Nephron progenitor cell (in vitro differentiated cells): ENCODE results near the gene INTS14.

Source experiments
- DNase-seq: peaks from one replicate; pipeline ENCODE4 v3.0.0; 2021
- H3K27ac Mint-ChIP-seq: 2 replicates; pipeline ENCODE4 v1.8.0; 2021; ENCODE audit warnings: mild to moderate bottlenecking, moderate library complexity, mixed read lengths
- H3K27me3 Mint-ChIP-seq: 2 replicates; pipeline ENCODE4 v1.8.0; 2021; ENCODE audit warnings: mild to moderate bottlenecking, low read depth, mixed read lengths; ENCODE audit not compliant: poor library complexity
- H3K36me3 Mint-ChIP-seq: 2 replicates; pipeline ENCODE4 v1.8.0; 2021; ENCODE audit warnings: low read depth, mixed read lengths
- H3K4me1 Mint-ChIP-seq: 2 replicates; pipeline ENCODE4 v1.8.0; 2021; ENCODE audit warnings: mixed read lengths
- H3K4me3 Mint-ChIP-seq: 2 replicates; pipeline ENCODE4 v1.8.0; 2021; ENCODE audit warnings: mild to moderate bottlenecking, moderate library complexity, mixed read lengths
- H3K9me3 Mint-ChIP-seq: 2 replicates; pipeline ENCODE4 v1.8.0; 2021; ENCODE audit warnings: mild to moderate bottlenecking, moderate library complexity, mixed read lengths
- CTCF ChIP-seq: fragments of 200-600 bp; sonication (generic); IDR thresholded peaks from 2 replicates; pipeline ENCODE4 v1.5.0; 2021; ENCODE audit warnings: antibody characterized with exemption

INTS14 gene

DNA sequence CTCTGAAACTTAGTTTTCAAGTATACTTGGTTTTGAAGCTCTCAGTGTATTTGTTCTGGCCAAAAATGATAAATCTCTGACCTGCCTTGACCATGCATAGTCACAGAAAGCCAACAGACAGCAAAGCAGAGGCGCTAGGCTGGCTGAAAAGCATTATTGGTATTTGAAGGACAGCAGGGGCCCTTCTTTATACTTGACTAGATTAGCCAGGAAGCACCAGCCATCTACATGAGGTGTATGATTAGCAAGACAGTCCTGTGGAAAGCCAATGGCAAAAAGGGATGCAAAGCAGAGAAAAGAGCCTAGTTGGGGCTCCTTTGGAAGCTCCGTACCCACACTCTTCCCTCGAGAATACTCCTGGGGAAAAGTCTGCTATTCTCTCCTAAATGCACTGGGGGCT lies 18.6 kb upstream of the INTS14 start:
- H3K36me3 Mint-ChIP-seq = peaks cover 6% of the 10 kb centered on the region
- H3K27ac Mint-ChIP-seq = no peak overlapping the region
- peaks cover 9% of the 10 kb centered on the region for H3K4me1 Mint-ChIP-seq
- no peaks in the 10 kb centered on the region for H3K27me3 Mint-ChIP-seq
- no peaks in the 10 kb centered on the region for H3K9me3 Mint-ChIP-seq
- DNase-seq = no peak
- no peak overlapping the region for H3K4me3 Mint-ChIP-seq
- no peak for TF ChIP-seq CTCF

GRCh38 chr15:65626856-65627255 lies 15.9 kb upstream of the INTS14 start:
- no peak for DNase-seq
- no peak overlapping the region for H3K27ac Mint-ChIP-seq
- H3K9me3 Mint-ChIP-seq = no peaks in the 10 kb centered on the region
- H3K4me1 Mint-ChIP-seq = peaks cover 10% of the 10 kb centered on the region
- H3K36me3 Mint-ChIP-seq = peaks cover 6% of the 10 kb centered on the region
- H3K27me3 Mint-ChIP-seq = no peaks in the 10 kb centered on the region
- TF ChIP-seq CTCF = no peak
- no peak overlapping the region for H3K4me3 Mint-ChIP-seq

GRCh38 chr15:65623103-65623502 lies 12.2 kb upstream of the INTS14 start:
- TF ChIP-seq CTCF = no peak
- no peak for DNase-seq
- Mint-ChIP-seq H3K4me3 (no peak overlapping the region), H3K27me3 (no peaks in the 10 kb centered on the region), H3K9me3 (no peaks in the 10 kb centered on the region), H3K36me3 (peaks cover 6% of the 10 kb centered on the region), H3K4me1 (peaks cover 15% of the 10 kb centered on the region), H3K27ac (no peak overlapping the region)

DNA sequence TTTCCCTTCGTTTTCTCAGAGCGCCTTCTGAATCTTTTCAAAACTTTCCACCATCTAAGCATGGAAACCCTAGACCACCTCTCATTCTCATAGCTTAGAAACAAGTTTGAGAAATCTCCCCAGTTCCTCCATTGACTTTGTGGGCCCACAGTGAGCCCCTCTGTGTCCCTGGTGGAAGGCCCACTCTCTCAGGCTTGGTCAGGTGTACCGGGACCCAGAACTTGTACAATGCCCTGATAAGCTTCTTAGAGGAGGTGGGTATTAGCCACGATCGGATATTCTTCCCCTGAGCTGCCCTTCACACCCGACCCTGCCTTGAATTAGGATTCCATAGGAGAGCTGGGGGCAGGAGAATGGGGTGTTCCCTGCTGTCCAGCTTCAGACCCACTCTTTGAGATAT lies 10.7 kb upstream of the INTS14 start, which contains the start of gene SLC24A1:
TSS of gene SLC24A1 (plus strand) at position 301 of the 400 bp plus-strand sequence. CDS start 2,143 bp downstream, outside the sequence.
- Mint-ChIP-seq H3K4me1 (peaks cover 15% of the 10 kb centered on the region), H3K36me3 (peaks cover 6% of the 10 kb centered on the region), H3K4me3 (no peak within 1 kb of the TSS), H3K27ac (no peak within 1 kb of the TSS), H3K27me3 (no peaks in the 10 kb centered on the region), H3K9me3 (peaks cover 9% of the 10 kb centered on the region)
- no peak for DNase-seq
- no peak for TF ChIP-seq CTCF

DNA sequence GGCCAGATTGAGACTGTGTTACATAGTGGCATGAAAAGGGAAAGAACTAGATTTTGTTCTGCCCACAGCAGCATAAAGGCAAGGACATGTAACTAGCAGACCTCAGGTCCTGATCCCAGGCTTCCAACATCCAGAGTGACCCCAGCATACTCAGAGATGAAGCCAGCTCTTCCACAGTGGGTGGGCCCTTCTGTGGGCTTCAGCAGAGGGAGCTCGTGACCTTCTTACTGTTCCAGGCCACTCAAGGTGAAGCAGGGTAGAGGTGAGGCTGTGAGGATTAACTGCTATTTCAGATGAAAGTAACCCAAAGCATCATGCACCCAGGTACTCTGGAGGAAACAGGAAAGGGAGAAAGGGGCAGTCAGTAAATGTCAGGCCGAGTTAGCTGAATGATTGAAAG lies 9.9 kb upstream of the INTS14 start:
- H3K27ac Mint-ChIP-seq = no peak overlapping the region
- H3K36me3 Mint-ChIP-seq = peaks cover 9% of the 10 kb centered on the region
- no peak for TF ChIP-seq CTCF
- peaks cover 15% of the 10 kb centered on the region for H3K9me3 Mint-ChIP-seq
- H3K4me1 Mint-ChIP-seq = peaks cover 15% of the 10 kb centered on the region
- no peaks in the 10 kb centered on the region for H3K27me3 Mint-ChIP-seq
- H3K4me3 Mint-ChIP-seq = no peak overlapping the region
- no peak for DNase-seq

GRCh38 chr15:65619626-65620290 lies 8.8 kb upstream of the INTS14 start:
- no peak for DNase-seq
- Mint-ChIP-seq H3K36me3 (peaks cover 5% of the 10 kb centered on the region), H3K4me1 (peaks cover 15% of the 10 kb centered on the region), H3K27ac (no peak overlapping the region), H3K9me3 (peaks cover 15% of the 10 kb centered on the region), H3K4me3 (no peak overlapping the region), H3K27me3 (no peaks in the 10 kb centered on the region)
- no peak for TF ChIP-seq CTCF
